ENCODE results near the gene MEGF9.

- no peak for TF ChIP-seq CTCF (conservative IDR thresholded peaks at IDR 0.05; ENCODE audit: low read depth, low read length)
- no peak for TF ChIP-seq EZH2 (IDR thresholded peaks at IDR 0.05; ENCODE audit: borderline replicate concordance, low read depth, low read length, poor library complexity, severe bottlenecking)
Observed at GRCh38 chr9:120757026-120757913, 43.0 kb upstream of the MEGF9 start.
